NCI-H82 treated with DMSO at 0.1 percent for 48 hours (cell line): Measurements from ENCODE around the gene ZFP90.
"Not testable (repeated sequence)": the region's sequence is repeated elsewhere in the genome, so short reads cannot be mapped to it uniquely, and the experiment has no call there.

Source experiments
- DNase-seq: peaks from one replicate; lab custom pipeline; 2025; ENCODE audit not compliant: unreplicated experiment; lab: John Stamatoyannopoulos, UW

ZFP90 gene

DNA sequence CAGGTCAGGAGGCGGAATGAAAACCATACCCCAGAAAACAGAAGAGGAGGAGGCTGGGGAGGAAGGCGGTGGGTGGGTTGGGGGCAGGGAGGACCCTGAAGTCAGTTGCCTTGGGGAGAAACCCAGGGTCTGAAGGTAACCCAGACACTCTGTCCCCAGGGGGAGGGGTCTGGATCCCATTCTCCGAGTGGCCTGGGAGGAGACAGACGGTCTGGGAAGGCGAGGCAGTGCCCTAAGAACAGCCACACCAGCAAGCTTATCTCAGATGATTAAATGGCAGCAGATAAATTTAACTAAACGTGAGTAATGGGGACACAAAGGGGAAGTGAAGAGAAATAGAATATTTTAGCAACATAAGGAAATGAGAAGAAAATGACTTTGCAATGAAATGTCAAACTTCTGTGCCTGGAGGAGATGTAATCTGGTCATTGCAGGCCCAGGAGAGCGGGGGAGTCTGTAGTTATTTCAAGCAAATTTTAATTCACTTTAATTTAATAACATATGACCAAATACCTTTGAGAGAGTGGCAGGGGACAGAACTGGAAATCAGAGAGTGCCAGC is 21.4 kb upstream of the ZFP90 start:
- DNase-seq = no peak

DNA sequence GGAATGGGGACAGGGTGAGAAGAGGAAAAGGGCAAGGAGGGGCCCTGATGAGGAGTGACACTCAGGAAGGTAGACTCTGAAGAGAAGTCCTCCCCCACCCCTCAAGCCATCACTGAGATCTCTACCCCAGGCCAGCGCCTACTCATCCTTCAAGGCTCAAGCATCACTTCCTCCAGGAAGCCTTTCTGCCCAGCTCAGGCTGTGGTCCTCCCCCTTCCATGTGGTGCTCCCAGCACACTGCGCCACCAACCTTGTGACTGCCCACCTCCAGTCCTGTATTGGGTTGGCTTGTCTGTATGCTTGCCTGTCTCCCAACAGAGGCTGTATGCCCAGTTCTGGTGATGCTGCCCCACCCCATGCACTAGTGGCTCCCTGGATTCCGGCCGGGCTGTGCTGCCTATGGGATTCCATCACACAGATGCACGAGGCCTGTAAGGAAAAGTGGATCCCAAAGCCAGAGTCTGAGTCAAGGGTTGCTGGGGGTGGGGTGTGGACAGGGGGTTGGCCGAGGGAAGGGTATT is 19.8 kb upstream of the ZFP90 start:
- no peak for DNase-seq

DNA sequence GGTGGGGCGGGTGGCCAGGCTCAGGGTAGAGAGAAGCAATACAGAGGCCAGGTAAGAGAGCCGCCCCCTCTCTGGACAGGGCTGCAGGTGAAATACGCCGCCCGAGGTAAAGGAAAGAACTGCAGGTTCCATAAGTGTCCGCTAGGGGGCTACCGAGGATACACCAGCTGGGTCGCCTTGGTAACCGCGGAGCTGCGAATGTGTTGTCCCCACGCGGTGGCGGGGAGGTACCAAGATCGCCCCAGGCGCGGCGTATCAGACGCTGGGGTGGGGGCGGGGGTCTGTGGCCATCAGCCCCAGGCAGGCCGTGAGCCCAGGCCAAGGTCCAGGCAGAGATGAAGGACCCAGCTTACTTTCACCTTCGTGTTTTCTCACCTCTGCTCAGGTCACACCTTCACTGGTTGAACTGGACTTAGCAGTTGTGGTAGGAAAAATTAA is 18.4 kb upstream of the ZFP90 start:
- DNase-seq = peak; percentile 52

DNA sequence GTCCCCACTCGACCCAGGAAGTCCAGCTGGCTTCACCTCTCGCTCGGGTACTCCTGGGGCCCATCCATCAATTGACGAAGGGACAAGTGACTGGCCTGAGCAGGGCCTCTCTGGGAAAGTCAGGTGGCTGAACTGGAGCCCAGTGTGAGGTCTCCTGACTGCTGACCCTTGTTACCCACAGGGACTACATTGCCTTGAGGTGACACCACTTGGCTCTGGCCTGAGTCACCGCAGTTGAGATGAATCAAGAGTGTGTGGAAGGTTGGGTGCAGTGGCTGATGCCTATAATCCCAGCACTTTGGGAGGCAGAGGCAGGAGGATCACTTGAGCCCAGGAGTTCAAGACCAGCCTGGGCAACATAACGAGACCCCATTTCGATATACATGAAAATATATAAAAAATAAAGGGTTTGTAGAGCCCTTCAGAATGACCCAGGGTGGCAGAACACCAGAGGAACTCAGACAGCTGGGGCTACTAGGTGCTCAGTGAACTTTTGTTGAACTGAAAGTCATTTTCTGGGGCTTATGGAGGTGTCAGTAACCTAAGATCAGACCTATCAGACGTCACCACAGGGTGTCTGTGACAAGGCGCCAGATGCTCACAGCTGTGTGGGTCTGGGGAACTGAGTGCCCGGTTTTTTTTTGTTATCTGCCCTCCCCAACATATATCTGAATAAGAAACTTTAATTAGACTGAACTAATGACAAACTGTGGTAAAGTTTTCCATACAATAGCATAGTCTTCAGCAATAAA is 14.8 kb upstream of the ZFP90 start:
- DNase-seq = no peak

DNA sequence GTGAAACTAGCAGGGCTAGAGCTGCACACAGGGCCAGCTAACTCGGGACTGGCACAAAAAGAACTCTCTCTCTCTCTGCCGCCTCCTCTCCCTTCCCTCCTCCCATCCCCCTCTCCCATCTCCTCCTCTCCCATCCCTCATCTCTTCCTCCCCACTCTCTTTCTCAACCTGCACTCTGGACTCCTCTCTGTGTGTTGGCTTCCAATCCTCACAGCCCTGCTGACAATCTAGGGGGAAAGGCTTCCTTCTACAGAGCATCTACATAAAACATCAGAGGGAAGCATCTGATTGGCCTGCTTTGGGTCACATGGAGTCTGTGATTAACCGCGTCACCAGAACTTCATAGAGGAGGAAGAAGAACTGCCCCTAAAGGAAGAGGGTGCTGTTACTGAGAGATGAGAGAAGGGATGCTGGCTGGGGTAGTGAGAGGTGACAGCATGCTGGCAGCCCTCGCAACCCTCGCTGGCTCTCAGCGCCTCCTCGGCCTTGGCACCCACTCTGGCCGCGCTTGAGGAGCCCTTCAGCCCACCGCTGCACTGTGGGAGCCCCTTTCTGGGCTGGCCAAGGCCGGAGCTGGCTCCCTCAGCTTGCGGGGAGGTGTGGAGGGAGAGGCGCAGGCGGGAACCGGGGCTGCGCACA is 12.8 kb upstream of the ZFP90 start:
- no peak for DNase-seq

DNA sequence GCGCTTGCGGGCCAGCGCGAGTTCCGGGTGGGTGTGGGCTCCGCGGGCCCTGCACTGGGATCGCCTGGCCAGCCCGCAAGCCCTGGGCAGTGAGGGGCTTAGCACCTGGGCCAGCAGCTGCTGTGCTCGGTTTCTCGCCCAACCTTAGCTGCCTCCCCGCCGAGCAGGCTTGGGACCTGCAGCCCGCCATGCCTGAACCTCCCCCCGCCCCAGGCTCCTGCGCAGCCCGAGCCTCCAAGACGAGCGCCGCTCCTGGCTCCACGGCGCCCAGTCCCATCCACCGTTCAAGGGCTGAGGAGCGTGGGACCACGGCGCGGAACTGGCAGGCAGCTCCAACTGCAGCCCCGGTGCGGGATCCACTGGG is 12.3 kb upstream of the ZFP90 start:
- no peak for DNase-seq

DNA sequence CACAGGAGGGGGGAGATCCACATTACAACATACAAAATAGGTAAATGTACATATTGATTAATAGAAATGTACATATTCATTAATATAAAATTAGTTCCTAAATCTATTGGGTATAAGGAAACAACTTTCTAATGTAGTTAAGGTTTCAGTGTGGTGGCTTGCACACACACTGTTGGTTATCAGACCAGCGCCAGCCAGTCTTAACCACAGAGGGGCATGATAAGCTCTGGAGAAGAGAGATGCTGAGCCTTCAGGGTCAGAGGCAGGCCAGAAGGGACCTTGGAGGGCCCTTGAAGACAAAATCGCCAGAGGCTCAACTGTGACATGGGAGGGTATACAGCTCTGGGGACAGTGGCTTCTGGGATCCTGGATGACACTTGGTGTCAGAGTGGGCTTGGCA is 10.9 kb upstream of the ZFP90 start:
- no peak for DNase-seq

DNA sequence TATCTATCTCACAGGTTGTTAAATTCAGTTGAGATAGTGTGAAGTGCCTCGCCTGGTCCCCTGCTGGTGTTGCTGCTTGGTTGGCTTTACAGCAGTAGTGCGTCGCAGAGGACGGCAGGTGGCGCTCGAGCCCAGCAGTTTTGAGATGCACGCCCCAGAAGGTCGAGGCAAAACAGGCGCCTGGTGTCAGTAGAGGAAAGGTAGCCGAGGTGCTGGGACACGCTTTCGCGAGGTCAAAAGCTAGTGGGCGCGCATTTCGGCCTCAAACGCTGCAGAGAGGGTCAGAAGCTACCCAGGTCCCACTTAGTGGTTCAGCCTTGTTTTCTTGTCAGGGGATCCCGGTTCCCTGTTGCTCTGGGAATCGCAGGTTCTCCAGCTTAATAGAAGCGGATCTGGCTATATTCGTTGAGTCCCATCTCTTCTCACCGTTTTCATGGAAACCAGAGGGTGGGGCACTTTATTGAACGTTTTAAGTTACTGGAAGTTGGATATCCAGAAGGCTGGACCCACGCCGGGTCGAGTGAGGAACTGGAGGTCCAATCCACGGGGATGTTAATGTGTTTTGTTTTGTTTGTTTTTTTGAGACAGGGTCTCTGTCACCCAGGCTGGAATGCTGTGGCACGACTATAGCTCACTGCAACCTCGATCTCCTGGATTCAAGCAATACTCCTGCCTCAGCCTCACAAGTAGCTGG is 10.3 kb upstream of the ZFP90 start:
- DNase-seq = peak; percentile 56

DNA sequence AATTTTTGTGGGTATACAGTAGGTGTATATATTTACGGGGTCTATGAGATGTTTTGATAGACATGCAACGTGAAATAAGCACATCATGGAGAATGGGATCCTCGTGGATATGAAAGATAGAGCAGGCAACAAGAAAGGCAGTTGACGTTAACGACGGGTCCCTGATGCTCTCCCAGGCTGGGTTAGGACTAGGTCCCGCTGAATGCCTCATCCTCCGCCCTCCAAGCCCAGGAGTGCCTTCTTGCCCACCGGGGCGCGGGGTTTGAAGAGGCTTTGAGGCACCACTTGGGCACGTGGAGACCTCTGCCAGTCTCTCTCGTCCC is 9.5 kb upstream of the ZFP90 start:
- no peak for DNase-seq

DNA sequence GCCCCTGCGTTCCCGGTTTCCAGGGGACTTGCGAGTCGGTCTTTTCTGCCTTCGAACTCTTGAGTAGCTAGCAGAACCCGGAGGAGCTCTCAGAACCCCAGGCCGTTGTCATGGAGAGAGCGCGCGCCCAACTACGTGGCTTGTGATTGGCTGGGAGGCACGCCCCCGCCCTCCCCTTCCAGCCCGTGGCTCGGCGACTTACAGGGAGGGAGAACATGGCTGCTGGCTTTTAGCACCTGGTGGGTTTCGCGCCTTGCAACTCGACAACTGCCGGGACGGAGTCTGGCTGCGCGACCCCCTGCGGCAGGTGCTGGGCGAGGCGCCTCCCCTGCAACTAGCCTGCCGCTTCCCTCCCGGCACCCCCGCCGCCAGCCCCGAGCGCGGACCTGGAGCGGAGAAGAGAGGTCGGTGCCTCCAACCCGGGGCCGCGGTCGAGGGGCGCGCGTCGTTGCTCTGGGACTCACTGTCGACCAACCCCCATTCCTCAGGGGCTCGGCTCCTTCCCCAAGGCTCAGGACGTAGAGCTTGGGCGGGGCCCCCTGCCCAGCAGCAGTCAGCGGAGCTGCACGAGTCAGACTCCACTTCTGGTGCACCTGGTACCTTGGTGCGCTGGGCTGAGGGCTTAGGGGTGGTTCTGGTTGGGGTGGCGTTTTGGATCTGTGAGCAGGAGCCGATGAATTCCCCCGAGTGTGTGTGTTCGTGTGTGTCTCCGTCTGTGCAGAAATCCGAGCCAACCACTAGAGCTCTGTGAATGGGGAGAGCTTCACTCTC is 9.0 kb upstream of the ZFP90 start:
- peak; percentile 78 for DNase-seq

DNA sequence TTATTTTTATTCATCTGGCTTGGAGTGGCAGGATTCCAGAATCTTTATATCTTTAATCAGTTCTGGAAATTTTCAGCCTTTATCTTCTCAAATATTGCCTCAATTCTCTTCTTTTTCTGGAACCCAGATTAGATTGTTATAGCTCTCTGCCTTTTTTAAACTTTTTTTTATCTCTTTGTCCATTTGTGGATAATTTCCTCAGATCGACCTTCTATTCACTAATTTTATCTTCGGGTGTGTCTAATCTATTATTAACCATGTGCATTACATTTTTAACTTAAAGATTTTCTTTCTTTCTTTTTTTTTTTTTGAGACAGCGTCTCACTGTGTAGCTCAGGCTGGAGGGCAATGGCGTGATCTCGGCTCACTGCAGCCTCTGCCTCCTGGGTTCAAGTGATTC is 5.2 kb upstream of the ZFP90 start:
- DNase-seq = no peak

DNA sequence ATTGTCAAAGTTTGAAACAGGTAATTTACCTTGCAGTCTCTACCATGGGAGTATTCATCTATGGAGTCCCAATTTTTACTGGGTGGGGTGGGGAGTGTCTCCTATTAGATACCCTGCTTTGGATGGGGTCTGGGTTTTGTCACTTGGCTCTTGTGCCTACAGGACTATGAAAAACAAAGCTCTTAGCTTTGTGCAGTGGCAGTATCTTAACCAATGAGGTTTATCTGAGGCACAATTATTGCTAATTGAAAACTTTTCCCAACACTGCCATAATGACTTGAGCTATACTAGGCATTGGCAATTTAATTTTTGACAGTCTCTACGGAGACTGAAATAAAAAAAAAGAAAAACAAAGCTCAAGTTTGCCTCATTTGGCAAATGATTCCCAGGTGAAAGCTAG is 3.8 kb upstream of the ZFP90 start:
- no peak for DNase-seq

DNA sequence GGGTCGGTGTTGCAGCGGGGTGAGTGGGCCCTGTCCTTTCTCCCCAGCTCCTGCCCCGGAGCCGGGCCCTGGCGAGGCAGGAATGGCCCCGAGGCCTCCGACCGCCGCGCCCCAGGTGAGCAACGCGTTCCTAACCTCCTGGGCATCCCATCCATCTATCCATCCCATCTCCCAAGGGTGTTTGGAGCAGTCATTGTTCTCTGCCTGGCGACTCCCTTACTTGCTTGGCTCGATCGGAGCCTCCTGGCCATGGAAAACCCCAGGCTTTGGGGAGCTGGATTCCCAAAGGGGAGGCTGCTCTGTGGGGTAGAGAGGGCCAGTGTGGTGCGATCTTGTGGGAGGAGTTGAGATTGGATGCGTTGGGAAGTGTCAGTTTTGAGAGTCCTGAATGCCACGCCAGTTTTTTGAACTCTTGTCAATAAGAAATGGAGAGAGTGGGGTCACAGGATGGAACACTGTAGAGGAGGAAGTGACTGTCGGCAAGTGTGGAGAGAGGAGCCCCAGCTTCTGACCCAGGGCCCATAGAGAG is 684 bp downstream of the ZFP90 start:
- no peak for DNase-seq

DNA sequence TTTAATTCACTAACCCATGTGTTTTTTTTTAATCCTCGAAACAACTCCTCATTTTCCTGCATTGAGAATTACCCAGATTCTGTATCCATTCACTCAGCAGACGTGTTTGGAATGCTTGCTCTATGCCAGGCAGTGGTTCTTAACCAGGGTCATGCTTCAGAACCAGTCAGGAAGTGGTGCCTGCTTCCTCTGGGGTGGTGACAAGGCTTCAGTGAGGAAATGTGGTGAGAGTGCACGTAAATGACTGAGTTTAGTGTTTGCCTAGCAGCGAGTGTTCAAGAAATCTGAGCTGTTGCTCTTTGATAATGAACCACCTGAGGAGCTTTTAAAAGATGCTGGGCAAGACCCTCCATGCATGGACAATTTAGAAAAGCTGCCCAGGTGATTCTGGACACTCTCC is 9.9 kb downstream of the ZFP90 start:
- no peak for DNase-seq

DNA sequence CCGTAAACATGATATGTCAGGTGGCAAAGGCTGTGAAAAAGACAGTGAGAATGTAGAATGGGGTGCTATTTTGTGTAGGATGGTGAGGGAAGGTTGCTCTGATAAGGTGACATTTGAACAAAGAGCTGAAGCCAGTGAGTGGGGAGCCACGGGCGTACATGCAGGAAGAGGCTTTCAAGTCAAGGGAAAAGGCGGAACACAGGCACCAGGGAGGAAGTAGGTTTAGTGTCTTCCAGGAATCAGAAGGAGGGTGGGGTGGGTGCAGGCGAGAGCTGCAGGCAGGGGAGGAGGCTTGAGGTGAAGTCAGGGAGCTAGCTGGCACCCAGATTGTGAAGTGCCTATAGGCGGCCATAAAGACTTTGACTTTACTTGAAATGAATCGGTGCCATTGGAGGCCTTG is 14.1 kb downstream of the ZFP90 start:
- no peak for DNase-seq

DNA sequence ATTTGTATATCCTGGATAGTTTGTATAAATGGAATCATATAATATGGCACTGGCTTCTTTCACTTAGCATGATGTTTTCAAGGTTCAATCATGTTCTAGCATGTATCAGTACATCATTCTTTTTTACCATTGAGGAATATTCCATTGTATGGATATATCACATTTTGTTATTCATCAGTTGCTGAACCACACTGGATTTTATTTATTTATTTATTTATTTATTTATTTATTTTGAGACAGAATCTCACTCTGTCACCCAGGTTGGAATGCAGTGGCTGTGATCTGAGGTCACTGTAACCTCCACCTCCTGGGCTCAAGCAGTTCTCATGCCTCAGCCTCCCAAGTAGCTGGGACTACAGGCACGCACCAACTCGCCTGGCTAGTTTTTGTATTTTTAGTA is 21.2 kb downstream of the ZFP90 start:
- DNase-seq = not testable (repeated sequence)

DNA sequence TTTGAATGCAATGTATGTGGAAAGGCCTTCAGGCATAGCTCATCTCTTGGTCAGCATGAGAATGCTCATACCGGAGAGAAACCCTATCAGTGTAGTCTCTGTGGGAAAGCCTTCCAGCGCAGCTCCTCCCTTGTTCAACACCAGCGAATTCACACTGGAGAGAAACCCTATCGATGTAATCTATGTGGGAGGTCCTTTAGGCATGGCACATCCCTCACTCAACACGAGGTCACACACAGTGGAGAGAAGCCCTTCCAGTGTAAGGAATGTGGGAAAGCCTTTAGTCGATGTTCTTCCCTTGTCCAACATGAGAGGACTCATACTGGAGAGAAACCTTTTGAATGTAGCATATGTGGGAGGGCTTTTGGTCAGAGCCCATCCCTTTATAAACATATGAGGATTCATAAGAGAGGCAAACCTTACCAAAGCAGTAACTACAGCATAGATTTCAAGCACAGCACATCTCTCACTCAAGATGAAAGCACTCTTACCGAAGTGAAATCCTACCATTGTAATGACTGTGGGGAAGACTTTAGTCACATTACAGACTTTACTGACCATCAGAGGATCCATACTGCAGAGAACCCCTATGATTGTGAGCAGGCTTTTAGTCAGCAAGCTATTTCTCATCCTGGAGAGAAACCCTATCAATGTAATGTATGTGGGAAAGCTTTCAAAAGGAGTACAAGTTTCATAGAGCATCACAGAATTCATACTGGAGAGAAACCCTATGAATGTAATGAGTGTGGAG is 24.7 kb downstream of the ZFP90 start:
- DNase-seq = no peak

DNA sequence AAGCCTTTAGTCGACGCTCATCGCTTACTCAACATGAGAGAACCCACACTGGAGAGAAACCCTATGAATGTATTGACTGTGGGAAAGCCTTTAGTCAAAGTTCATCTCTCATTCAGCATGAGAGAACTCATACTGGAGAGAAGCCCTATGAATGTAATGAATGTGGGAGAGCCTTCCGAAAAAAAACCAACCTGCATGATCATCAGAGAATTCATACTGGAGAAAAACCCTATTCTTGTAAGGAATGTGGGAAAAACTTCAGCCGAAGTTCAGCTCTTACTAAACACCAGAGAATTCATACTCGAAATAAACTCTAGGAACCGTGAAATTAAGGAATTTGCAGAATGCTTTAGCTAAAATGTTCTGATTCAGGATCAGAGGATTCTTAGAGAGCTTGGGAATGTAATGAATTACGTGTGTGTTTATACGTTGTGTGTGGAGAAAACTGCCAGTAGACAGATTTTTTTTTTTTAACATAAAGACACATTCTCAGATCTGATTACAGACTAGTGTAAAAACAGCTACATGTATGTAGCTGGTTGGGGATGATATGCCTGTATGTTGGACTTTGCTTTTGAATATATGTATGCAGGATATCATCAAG is 25.4 kb downstream of the ZFP90 start:
- DNase-seq = no peak

DNA sequence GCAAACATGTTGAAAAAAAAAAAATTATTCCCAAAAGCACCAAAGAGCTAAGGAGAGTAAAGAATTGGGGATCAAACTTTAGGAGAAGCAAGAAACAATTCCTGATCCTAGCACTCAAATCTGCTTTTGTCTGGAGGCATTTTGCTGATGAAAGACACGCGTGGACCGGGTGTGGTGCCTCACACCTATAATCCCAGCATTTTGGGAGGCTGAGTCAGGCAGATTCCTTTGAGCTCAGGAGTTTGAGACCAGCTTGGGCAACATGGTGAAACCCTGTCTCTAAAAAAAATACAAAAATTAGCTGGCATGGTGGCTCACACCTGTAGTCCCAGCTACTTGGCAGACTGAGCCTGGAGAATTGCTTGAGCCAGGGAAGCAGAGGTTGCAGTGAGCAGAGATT is 35.4 kb downstream of the ZFP90 start:
- no peak for DNase-seq

DNA sequence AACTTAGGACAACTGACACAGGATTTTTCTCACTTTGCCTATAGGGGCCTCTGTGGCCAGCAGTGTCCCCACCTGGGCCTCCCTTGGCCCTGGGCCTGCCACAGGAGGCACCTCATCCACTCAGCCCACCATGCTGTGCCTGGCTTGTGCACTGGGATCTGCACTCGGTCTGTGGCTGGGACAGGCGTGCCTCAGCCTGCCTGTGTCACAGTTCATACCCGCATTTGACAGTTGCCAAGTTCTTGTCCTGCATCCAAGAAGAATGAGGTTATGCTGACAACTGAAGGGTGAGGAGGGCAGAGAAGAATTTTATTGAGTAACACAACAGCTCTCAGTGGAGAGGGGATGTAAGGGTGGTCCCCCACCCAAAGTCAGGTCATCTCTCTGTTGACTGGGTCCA is 36.0 kb downstream of the ZFP90 start:
- no peak for DNase-seq
